ENCODE results near the gene INVS.
"Not testable (repeated sequence)": the region's sequence is repeated elsewhere in the genome, so short reads cannot be mapped to it uniquely, and the experiment has no call there.

The INVS gene

DNA sequence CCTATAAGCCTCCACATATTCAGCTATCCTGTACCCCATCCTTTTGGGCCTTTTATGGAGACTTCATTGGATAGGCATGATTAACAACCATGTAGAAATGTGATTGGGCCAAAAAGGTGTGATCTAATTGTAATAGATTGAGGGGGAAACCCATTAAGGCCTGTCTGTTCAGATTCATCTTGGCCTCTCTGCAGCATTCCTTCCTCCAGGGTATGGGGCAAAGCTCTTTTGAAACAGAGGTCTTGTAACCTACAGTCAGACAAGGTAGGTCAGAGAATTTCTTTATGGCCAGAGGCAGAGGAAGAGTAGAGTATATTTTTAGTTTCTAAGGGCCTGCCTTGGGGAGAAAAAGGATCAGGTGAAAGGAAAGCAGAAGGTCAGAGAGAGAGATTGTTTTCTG lies 98.5 kb downstream of the INVS start:
- no peak for DNase-seq

DNA sequence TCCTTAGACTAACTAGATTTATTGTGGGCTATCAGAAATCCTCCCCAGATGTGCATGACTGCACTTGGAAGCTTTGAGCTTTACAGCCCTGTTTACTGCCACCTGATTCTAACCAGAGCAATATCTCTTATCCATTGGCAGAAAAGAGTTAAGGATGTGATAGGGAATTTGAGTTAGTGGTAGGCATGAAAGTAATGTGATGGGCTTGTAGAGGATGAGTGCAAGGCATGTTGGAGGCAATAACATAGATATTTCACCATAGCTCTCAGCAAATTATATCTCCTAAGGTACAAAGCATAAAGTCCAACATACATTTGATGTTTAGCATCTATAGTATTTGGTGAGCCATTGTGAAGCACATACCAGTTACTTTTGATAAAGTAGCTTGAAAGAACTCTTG lies 103.8 kb downstream of the INVS start:
- no peak for DNase-seq

DNA sequence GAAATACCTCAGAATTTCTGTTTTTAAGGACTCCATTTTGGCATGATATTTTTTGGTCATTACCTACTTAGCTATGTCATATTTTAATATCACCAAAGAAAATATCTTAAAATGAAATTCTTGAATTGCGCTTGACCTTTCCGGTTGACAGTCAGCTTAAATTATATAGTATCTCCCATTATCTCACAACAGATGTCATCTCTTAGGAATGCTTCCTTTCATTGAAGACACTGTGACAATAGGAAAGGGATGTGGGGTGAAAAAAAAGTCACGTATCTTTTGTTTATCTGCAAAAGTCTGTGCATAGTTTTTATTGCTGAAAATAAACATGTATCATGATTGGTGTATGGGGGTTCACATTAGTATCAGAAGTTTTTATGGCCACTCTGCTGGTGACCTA lies 105.8 kb downstream of the INVS start:
- DNase-seq, result no peak

DNA sequence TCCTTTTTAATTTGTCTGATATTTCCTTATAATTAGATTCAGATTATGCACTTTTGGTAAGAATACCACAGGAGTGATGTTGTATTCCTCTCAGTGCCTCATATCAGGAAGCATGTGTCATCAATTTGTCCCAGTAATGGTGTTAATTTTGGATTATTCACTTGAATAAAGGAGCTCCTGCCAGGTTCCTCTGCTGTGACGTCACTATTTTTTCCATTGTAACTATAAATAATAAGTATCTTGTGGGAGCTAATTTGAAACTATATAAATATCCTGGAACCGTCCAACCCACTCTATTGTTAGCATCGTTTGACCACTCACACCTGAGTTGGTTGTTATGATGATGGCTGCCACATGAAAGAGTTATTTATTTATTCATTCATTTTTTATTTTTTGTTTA lies 107.9 kb downstream of the INVS start:
- no peak for DNase-seq

DNA sequence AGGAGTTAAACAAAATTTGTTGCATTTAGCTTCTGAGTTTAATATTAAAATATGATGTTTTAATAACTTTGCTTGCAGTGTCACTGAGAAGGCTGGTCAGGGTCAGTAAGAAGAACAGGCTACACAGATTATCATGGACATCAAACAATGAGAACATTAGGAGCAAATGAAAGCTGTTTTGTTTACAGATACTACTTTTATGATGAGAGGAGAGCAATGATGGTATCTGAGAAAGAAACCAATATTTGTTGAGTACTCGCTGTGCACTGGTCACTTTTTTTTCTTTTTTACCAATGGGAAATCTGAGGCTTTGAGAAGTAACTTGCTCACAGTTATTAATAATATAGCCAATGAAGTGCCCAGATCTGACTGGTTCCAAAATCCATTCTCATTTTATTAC lies 109.6 kb downstream of the INVS start:
- DNase-seq, result no peak

DNA sequence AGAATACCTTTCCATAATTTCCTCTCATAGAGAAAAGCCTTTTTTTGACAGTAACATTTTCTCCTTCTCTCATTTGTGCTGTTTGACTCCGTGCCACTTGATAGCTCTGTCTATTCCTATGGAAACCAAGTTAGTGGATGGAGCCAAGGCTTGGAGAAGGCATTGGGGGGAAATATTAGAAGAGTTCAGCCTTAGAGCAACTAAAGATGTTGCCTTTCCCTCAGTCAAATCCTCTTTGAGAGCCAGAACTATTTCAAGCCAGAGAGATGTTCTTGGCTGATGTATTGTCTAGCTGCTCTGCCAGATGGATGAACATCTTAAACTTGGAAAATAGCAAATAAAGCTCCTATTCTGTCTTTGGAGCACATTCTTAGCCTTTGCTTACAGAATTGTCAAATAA lies 112.4 kb downstream of the INVS start:
- DNase-seq, result no peak

DNA sequence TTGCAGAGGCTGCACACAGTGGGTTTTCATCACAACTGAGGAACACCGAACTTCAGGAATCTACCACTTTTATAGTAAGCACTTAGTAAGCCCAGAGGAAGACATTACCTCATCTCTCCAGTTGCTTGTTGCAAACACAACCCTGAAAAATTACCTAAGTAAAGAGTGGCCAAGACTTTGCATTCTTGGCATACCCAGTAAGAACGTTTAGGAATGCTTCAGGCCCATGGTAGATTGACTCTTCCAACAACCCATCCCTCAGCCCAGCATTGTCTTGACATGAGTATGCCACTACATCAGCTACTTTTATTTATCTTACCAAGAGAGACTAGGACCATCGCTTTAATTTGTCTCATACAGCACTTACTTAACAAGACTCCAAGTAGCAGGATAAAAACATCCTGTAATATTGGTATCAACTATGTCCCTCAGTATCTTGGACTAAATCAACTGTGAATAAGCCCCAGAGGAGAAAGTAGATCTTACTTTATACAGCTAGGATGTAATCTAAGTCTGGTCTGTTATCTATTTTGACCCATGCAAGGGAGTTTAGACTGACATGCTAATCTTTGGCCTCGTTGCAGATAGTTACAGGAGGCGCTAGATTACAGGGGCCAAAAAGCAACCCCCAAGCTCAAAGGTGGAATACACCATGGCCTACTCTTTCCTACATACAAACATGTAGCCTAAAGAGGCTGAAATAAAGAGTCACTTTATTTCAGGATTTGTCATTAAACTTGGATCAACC lies 114.9 kb downstream of the INVS start:
- DNase-seq, result no peak

DNA sequence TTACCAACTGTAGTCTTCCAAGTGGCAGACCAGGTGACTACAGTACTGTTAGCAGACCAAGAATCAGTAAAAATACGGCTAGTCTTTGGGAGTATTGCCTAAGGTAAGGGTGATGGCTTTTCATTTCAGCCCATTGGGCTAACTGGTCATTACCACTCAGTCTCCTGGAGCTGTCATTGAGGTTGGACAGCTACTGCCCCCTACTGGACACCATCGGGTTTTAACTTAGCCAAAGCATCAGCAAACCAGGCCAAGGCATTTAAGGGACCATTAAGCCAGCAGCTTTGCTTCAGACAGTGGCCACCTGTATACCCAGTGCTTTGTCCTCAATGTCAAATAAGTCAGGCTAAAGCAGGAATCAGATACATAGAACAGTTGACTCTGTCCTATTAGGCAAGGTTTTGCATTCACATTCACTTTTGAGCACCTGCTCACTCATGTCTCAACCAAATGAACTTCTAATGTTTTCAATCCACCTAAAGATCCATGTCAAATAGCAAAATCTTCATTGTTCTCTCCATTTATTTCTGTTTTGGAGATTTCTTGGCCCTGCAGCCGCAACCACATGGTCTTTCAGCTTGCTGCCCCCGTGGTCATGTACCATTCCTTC lies 117.2 kb downstream of the INVS start:
- peak; percentile 67 to 68 for DNase-seq

DNA sequence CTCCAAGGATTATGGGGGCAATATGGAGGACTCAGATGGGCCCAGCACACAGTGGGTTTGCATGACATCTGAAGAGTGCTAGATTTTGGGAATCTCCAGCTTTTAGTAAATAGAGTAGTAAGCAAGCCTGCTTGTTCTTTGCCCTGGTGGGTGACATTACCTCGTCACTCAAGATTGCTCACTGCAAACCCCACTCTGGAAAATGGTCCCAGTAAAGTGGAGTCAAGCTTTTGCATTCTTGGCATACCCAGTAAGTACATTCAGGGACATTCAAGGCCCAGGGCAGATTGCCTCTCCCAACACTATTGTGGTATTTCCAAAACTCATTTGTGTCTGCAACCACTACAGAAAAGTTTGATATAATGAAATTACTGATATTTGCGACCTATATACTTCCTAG lies 118.5 kb downstream of the INVS start:
- no peak for DNase-seq

DNA sequence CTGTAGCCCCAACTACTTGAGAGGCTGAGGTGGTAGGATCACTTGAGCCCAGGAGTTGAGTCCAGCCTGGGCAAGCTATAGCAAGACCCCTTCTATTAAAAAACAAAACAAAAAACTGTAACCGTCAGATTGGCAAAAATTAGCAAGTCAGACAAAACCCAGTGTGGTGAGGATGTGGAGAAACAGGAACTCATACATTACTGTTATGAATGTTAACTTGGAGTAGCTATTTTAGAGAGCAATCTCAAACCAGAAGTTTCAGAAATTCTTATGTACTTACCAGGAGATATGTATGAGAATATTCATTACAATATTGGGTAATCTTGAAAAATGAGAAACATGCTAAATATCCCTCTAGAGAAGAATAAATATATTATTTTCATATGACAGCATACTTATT lies 120.3 kb downstream of the INVS start:
- DNase-seq, result no peak

DNA sequence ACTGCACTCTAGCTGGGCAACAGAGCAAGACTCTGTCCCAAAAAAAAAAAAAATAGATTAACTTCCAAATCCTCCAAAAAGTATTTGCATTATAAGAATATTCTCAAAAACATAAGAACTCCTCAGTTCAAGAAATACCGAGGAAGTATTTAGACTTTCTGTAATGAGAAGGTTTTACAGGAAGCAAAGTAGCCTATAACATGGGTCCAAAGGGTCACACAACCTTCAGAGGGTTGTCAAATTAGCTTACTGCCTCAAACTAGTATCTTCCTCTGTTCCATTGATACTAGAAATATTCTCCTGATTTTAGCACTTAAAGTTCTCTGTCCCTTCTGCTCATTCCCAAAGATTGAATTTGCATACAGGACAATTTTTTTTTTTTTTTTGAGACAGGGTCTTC lies 121.9 kb downstream of the INVS start:
- DNase-seq, result no peak

DNA sequence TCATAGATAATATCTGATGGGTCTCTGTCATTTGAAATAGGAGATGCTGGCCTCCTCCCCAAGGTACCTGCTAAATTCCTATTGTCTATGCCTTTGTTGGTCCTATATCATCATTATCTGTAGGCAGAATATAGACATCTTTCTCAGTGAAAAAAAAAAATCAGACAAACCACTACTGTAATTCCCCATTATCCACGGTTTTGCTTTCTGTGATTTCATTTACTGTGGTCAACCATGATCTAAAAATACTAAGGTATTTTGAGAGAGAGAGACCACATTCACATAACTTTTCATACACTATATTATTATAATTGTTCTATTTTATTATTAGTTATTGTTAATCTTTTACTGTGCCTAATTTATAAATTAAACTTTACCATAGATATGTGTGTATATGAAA lies 122.5 kb downstream of the INVS start:
- DNase-seq, result no peak

DNA sequence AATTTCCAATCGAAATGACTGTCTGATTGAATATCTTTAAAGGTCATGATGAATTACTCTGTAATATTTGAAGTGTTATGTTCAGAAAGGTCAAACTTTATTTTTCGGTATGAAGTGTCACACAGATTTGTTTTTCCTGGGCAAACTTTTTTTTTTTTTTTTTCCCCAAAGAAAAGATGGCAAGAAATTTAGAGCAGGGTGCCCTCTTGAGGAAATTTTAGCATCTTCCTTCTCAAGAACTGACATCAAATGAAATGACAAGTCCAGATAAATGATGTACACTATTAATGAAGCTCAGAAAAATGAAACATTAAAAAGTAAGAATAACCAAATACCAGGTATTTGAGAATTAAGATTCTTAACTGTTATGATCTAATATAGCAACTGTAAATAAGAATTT lies 123.6 kb downstream of the INVS start:
- DNase-seq, result no peak

DNA sequence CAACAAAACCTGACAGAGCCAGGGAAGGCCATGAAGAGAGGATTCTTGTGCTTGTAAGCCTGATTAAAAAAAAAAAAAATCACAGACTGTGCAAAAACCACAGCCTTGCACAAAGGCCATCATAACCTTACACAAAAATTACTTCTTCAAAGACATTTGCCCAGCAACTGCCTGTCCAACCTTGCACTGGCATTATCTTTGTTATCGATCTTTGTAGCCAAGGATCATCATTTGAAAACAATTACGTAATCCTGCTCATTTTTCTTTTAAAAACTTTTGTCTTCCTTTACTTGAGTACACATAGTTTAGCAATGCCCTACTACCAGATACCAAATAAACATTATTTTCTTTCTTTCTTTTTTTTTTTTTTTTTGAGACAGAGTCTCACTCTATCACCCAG lies 128.6 kb downstream of the INVS start:
- DNase-seq, result no peak

DNA sequence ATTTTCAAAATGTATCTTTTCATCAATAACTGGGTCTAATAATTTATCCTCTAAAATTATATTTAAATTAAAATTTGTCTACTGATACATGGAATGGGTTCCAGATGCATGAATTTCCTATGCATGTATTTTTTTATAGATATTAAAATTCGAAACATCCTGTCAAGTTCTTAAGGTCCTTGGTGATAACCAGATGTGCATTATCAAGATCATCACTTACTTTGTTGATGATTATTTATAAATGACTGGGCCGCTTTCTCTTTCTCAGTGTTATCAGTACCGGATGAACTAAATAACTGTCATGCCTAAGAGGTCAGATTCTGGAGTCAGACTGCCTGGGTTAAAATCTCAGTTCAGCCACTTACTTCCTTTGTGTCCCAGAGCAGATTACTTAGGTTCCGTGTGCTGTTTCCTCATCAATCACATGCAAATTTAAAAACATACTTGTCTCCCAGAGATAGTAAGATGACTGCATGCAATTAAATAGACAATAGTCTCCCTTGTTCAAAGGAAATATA lies 129.4 kb downstream of the INVS start:
- no peak for DNase-seq

DNA sequence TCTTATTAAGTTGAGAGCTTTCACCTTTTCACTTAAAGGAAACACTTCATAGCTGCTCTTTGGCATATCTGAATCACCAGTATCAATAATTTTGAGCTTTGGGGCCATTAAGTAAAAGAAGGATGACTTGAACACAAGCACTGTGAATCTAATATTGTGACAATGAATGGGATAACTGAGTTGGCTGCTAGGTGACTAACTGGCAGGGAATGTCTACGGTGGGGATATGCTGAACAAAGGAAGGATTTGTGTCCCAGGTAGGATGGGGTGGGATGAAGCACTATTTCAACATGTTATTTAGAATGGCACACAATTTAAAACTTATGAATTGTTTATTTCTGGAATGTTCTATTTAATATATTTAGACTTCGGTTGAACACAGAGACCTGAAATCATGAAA lies 130.1 kb downstream of the INVS start:
- no peak for DNase-seq

DNA sequence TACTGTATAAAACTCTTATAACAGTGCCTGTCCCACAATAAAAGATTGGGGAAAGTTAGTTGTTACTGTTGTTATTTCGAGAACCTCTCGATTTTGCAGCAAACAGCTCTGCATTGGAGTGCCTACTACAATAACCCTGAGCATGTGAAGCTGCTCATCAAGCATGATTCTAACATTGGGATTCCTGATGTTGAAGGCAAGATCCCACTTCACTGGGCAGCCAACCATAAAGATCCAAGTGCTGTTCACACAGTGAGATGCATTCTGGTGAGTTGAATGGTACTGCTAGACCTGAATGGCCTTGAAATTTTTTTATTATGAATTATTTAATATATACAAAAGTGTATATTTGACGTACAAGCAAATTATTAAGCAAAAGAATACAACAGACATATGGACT lies 130.5 kb downstream of the INVS start:
- no peak for DNase-seq

DNA sequence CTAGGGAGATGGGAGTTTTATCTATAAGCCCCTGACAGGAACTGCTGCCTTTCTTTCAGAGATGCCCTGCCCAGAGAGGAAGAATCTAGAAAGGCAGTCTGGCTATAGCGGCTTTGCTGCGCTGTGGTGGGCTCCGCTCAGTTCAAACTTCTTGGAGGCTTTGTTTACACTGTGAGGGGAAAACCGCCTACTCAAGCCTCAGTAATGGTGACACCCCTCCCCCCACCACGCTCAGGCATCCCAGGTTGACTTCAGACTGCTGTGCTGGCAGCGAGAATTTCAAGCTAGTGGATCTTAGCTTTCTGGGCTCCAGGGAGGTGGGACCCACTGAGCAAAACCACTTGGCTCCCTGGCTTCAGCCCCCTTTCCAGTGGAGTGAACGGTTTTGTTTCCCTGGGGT lies 137.9 kb downstream of the INVS start:
- DNase-seq, result not testable (repeated sequence)

DNA sequence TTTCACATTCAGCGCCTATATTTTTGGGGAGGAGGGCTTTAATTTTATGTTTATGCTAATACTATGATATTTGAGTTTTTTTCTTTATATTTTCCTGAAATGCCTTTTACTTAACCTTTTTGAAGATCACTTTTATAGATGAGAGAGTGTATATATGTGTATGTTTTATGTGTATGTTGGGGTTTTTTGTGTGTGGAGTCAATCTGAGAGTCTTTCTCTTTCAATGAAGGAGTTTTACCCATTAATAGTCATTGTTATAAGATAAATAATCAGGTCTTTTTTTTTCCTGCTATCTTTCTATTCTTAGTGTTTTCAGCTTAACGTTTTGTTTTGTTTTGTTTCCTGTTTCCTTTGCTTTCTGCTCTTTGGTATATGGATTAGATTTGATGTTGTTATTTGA lies 141.5 kb downstream of the INVS start:
- DNase-seq, result no peak

DNA sequence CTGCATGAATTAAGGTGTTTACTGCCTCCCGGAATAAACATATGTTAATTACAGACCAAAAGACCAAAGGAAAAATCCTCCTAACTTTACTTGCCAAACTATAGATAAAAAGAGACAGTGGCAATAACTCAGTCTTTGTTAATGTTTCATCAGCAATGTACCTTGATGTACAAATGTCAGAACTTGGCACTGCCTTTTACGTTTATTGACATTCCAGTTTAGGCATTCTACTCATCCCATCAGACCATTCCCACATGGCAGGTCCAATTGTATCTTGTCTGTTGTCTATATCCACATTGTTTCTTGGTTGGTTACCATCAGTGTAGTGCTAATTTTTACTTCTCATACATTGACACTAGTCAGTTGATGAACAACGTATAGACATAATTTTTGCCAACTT lies 168.2 kb downstream of the INVS start:
- no peak for DNase-seq

DNA sequence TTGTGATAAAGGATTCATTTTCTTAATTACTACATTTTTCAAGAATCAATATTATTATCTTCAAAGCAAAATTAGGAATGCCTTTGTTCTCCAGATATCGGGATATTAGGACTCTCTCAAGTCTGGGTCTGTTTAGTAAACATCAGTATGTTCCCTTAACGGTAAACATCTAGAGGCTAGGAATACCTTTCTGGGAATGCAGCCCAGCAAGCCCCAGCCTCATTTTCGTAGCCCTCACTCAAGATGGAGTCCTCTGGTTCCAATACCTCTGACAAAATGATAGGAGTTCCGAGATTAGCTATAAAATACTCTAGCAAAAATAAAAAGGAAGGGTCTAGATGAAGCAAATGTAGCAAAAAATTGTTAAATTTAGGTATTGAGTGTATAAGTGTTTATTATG lies 169.2 kb downstream of the INVS start:
- DNase-seq, result no peak

DNA sequence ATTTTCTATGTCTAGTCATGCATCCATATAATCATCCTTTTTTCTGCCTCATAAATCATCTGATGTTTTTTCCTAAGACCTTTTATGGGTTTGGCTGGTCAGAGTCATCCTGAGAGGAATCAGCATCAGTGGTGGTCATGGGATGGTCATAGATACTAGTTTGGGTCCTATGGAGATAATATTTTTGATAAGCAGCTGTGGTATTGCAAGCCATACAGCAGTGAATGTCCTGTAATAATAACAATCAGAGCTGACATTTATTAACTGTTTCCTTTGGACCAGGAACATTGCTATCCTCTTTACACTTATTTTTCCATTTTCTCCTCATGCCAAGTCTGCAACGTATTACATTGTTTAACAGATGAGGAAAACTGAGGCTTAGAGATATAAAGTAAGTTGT lies 170.6 kb downstream of the INVS start:
- no peak for DNase-seq

DNA sequence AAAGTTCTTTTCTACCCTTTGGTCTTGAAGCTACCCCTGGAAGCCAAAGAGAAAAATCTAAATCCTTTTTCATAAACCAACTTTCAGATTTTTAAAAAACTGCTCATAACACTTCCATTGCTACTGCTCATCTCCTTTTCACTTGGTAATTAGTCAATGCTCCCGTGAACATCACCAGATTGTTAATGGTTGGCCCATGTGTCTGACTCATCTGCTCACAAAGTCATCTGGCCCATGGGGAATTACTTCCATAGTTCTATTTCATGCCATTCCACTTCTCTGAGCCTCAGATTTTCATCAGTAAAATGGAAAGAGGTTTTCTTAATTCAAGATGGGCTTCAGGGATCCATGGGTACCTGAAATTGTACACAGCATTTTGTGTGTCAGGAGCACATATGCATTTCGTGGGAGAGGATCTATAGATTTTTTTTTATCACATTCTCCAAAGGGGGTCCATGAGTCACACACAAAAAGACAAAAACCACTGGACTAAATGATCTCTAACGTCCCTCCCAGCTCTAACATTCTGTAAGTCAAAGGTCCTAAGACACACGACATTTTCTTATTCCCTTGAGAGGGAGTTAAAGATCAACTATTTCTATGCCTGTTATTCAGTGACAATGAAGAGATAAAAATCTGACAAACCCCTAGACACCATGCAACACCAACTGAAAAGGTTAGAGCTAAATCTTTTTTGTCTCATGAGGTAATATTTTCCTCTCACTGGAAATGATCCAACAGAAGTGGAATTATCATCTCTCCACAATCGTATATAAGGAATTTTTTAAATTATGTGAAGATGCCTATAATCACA lies 178.3 kb downstream of the INVS start:
- DNase-seq, result no peak

DNA sequence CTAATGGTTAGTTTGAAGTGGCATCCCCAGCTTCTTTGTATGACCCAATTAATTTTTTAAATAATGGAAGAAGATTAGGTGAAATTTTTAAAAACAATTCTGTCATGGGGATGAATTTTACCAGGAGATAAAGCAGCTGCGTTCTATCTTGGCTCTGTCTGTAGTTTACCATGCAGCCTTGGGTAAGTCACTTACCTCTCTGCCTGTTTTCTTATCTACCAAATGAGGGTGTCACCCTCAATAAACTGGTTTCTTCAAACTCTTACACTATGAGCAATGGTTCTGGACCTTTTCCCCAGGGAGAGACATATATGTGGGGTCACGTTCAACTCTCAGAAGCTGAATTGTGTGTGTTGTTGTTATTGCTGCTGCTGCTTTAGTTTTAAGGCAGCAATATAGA lies 182.0 kb downstream of the INVS start:
- no peak for DNase-seq
